ENCODE results near the gene SLC37A2. TPM values are rescaled to one million over a fixed set of nuclear protein-coding genes. Genes with fewer than 3 reads are reported as not detected.

Gene SLC37A2
- total RNA-seq, 2 donors from 2014 or later = 1.0 to 1.3 TPM

DNA sequence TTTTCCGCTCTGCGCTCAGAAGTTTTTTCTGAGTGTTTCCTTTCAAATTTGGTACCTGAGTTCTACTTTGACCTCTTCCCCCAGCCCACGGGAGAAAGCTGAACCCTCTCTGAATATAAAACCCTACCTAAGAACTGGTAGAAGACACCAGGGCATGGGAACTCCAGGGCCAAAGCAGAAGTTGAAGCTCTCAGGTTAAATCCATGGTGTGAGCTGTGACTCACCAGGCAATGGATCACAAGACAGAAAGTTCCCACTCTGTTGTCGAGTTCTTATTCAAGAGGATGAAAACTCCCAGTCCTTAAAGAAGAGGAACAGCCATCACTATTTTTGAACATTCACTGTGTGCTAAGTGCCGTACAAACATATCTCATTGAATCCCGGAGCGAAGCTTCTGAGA is 39.4 kb downstream of the SLC37A2 start:
- H3K27me3 ChIP-seq (ENCODE audit: control insufficient read depth, insufficient read depth, low read length, poor library complexity, severe bottlenecking) = no peaks in the 10 kb centered on the region
- no peak overlapping the region for H3K4me3 ChIP-seq (ENCODE audit: low read length)
- Mint-ChIP-seq H3K4me3 (no peak overlapping the region), H3K27me3 (ENCODE audit: insufficient read depth) (no peaks in the 10 kb centered on the region), H3K9me3 (peaks cover 20% of the 10 kb centered on the region), H3K36me3 (ENCODE audit: low read depth) (peaks cover 48% of the 10 kb centered on the region), H3K4me1 (no peaks in the 10 kb centered on the region), H3K27ac (no peak overlapping the region)
- WGBS, 2 experiments (ENCODE audit: insufficient coverage in 1 of 2, insufficient read length in 1 of 2) = 97 to 100% methylated on average over 5 to 7 of the region's 7 CpGs
- no peak overlapping the region for H3K9ac ChIP-seq (ENCODE audit: extremely low read depth, low read length, poor library complexity, severe bottlenecking)
- peaks cover 10% of the 10 kb centered on the region for H3K9me3 ChIP-seq (ENCODE audit: control insufficient read depth, low read length)
- H3K27ac ChIP-seq (ENCODE audit: low read depth, low read length) = no peak overlapping the region
- peaks cover 22% of the 10 kb centered on the region for H3K36me3 ChIP-seq (ENCODE audit: control insufficient read depth, insufficient read depth, low read length)
- no peaks in the 10 kb centered on the region for H3K4me1 ChIP-seq (ENCODE audit: control insufficient read depth, insufficient read depth, low read length)
- TF ChIP-seq, protein P1, sequence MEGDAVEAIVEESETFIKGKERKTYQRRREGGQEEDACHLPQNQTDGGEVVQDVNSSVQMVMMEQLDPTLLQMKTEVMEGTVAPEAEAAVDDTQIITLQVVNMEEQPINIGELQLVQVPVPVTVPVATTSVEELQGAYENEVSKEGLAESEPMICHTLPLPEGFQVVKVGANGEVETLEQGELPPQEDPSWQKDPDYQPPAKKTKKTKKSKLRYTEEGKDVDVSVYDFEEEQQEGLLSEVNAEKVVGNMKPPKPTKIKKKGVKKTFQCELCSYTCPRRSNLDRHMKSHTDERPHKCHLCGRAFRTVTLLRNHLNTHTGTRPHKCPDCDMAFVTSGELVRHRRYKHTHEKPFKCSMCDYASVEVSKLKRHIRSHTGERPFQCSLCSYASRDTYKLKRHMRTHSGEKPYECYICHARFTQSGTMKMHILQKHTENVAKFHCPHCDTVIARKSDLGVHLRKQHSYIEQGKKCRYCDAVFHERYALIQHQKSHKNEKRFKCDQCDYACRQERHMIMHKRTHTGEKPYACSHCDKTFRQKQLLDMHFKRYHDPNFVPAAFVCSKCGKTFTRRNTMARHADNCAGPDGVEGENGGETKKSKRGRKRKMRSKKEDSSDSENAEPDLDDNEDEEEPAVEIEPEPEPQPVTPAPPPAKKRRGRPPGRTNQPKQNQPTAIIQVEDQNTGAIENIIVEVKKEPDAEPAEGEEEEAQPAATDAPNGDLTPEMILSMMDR (conservative IDR thresholded peaks at IDR 0.05) = no peak
- DNase-seq = no peak

DNA sequence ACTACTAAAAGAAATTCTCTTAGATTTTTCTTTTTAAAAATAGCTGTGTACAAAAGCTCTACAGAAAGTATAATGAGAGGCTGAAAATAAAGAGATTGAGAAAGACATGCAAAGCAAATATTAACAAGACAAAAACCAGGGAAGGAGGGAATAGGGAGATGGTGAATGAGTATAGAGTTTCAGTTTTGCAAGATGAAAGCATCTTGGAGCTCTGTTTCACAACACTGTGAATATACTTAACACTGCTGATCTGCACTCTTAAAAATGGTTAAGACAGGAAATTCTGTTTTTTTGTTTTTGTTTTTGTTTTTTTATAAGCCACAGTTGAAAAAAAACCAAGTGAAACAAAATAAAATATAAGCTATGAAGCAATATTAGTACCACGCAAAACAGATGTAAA is 42.8 kb downstream of the SLC37A2 start:
- TF ChIP-seq, protein P1 (conservative IDR thresholded peaks at IDR 0.05) = no peak
- no peaks in the 10 kb centered on the region for H3K27me3 ChIP-seq (ENCODE audit: control insufficient read depth, insufficient read depth, low read length, poor library complexity, severe bottlenecking)
- H3K27ac Mint-ChIP-seq = no peak overlapping the region
- peaks cover 31% of the 10 kb centered on the region for H3K36me3 Mint-ChIP-seq (ENCODE audit: low read depth)
- H3K27me3 Mint-ChIP-seq (ENCODE audit: insufficient read depth) = no peaks in the 10 kb centered on the region
- no peak for DNase-seq
- no peak overlapping the region for H3K27ac ChIP-seq (ENCODE audit: low read depth, low read length)
- H3K4me3 ChIP-seq (ENCODE audit: low read length) = no peak overlapping the region
- no peak overlapping the region for H3K9ac ChIP-seq (ENCODE audit: extremely low read depth, low read length, poor library complexity, severe bottlenecking)
- H3K4me3 Mint-ChIP-seq = no peak overlapping the region
- H3K9me3 Mint-ChIP-seq = peaks cover 20% of the 10 kb centered on the region
- whole genome bisulfite sequencing, 2 experiments (ENCODE audit: insufficient coverage in 1 of 2, insufficient read length in 1 of 2) = 60% methylated on average over 1 of the region's 1 CpG; no CpG with 5 or more reads in 1 of the 2 experiments
- H3K4me1 ChIP-seq (ENCODE audit: control insufficient read depth, insufficient read depth, low read length) = no peaks in the 10 kb centered on the region
- peaks cover 8% of the 10 kb centered on the region for H3K4me1 Mint-ChIP-seq
- peaks cover 2% of the 10 kb centered on the region for H3K36me3 ChIP-seq (ENCODE audit: control insufficient read depth, insufficient read depth, low read length)
- peaks cover 10% of the 10 kb centered on the region for H3K9me3 ChIP-seq (ENCODE audit: control insufficient read depth, low read length)

DNA sequence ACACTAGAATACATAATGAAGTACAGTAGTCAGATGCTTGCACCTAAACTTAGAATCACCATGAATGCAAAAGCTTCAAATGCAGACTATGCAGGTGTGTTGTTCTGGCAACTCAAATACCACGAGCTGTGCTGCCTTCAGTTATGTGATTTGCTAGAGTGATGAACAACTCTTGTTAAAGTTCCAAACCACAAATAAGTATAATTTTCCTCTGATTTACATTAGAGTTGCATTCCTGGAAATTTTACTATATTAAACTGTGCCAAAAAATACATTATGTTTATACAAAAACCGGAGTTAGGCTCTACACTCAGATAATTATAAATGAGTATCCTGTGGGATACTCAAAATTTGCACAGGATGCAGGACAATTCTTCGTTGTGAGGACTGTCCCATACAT is 45.4 kb downstream of the SLC37A2 start:
- no peaks in the 10 kb centered on the region for H3K4me1 ChIP-seq (ENCODE audit: control insufficient read depth, insufficient read depth, low read length)
- H3K27me3 Mint-ChIP-seq (ENCODE audit: insufficient read depth) = peaks cover 4% of the 10 kb centered on the region
- peaks cover 10% of the 10 kb centered on the region for H3K9me3 ChIP-seq (ENCODE audit: control insufficient read depth, low read length)
- WGBS, 2 experiments (ENCODE audit: insufficient coverage in 1 of 2, insufficient read length in 1 of 2) = 98 to 100% methylated on average over 2 to 3 of the region's 3 CpGs
- H3K9me3 Mint-ChIP-seq = peaks cover 21% of the 10 kb centered on the region
- H3K36me3 Mint-ChIP-seq (ENCODE audit: low read depth) = peaks cover 18% of the 10 kb centered on the region
- no peak overlapping the region for H3K27ac Mint-ChIP-seq
- H3K36me3 ChIP-seq (ENCODE audit: control insufficient read depth, insufficient read depth, low read length) = no peaks in the 10 kb centered on the region
- TF ChIP-seq, protein P1 (conservative IDR thresholded peaks at IDR 0.05) = no peak
- no peaks in the 10 kb centered on the region for H3K27me3 ChIP-seq (ENCODE audit: control insufficient read depth, insufficient read depth, low read length, poor library complexity, severe bottlenecking)
- DNase-seq = no peak
- no peak overlapping the region for H3K27ac ChIP-seq (ENCODE audit: low read depth, low read length)
- H3K9ac ChIP-seq (ENCODE audit: extremely low read depth, low read length, poor library complexity, severe bottlenecking) = no peak overlapping the region
- H3K4me1 Mint-ChIP-seq = peaks cover 10% of the 10 kb centered on the region
- H3K4me3 ChIP-seq (ENCODE audit: low read length) = no peak overlapping the region
- H3K4me3 Mint-ChIP-seq = no peak overlapping the region
